ENCODE results near the gene AGL. TPM values are rescaled to one million over a fixed set of nuclear protein-coding genes. Genes with fewer than 3 reads are reported as not detected.
"Not testable (repeated sequence)": the region's sequence is repeated elsewhere in the genome, so short reads cannot be mapped to it uniquely, and the experiment has no call there.

AGL gene
- total and polyA plus RNA-seq, 4 experiments from 2014 or later: 9.0 to 20.5 (median 15.0) TPM

DNA sequence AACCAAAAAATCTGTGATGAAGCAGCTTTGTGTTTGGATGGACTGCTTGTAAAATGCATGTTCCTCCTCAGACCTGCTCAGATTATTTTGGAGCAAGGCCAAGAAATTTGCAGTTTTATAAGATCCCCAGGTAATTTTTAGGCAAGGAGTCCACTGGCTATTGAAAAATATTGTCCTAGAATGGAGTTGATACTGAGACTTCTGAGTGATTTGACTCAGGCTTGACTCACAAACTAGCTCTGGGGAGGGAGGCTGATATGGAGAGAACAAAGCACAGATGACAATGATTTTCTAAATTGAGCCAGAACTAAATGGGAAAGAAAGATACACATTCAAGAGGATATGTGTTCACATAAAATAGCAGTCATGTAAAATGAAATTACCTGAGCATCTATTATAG lies 36.7 kb downstream of the AGL start:
- Histone ChIP-seq H3K9me3 (ENCODE audit: control insufficient read depth in 1 of 2, low read length in 2 of 2) (no peaks in the 10 kb centered on the region), H3K4me3 (ENCODE audit: low read length in 2 of 2) (no peak overlapping the region), H3K27ac (ENCODE audit: low read depth, low read length) (no peak overlapping the region), H3K27me3 (ENCODE audit: insufficient read depth, low read length) (no peaks in the 10 kb centered on the region), H3K4me1 (ENCODE audit: insufficient read depth, low read length) (no peaks in the 10 kb centered on the region), H3K36me3 (ENCODE audit: insufficient read depth, low read length) (peaks cover 17% of the 10 kb centered on the region)
- no peaks in the 10 kb centered on the region for H3K27me3 Mint-ChIP-seq
- POLR2A ChIA-PET (ENCODE audit: partially characterized antibody): interaction anchor here (0.7 kb wide), 2 partner anchors 11 to 170 kb away, joined by 3 to 4 read pairs; no protein-coding TSS in a partner anchor
- H3K36me3 Mint-ChIP-seq: peaks cover 46 to 64% of the 10 kb centered on the region in 2 donors
- no peak for DNase-seq
- H3K9me3 Mint-ChIP-seq: no peaks in the 10 kb centered on the region
- intact Hi-C loops (cut with micrococcal nuclease): no loop called here
- peaks cover 0 to 2% (median 0%) of the 10 kb centered on the region in 4 donors for H3K4me1 Mint-ChIP-seq
- no peak overlapping the region for H3K4me3 Mint-ChIP-seq
- H3K27ac Mint-ChIP-seq: peak overlapping the region in 1 of 7 donors; percentile 31
- CTCF ChIA-PET (ENCODE audit: partially characterized antibody): no interaction called here

DNA sequence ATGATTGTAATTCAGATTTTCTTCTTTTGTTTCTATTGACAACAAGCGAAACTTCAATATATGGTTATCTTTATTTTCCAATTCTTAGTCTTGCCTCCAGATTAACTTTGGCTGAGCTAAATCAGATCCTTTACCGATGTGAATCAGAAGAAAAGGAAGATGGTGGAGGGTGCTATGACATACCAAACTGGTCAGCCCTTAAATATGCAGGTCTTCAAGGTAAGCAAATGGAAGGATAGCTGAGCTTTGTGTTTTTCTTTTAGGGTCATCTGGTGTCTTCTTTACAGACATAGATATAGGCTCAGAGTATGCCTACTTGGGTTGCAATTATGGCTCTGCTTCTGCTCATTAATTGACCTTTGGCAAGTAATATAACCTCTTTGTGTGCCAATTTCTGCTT lies 37.7 kb downstream of the AGL start:
- ChIA-PET POLR2A (ENCODE audit: partially characterized antibody) (no interaction called here), CTCF (ENCODE audit: partially characterized antibody) (no interaction called here)
- Mint-ChIP-seq H3K36me3 (peaks cover 45 to 59% of the 10 kb centered on the region in 2 donors), H3K4me3 (no peak overlapping the region), H3K27me3 (no peaks in the 10 kb centered on the region), H3K9me3 (no peaks in the 10 kb centered on the region), H3K27ac (no peak overlapping the region), H3K4me1 (peaks cover 0 to 2% (median 0%) of the 10 kb centered on the region in 4 donors)
- H3K27me3 ChIP-seq (ENCODE audit: insufficient read depth, low read length): no peaks in the 10 kb centered on the region
- no peaks in the 10 kb centered on the region for H3K9me3 ChIP-seq (ENCODE audit: control insufficient read depth in 1 of 2, low read length in 2 of 2)
- H3K4me3 ChIP-seq (ENCODE audit: low read length in 2 of 2): no peak overlapping the region
- H3K4me1 ChIP-seq (ENCODE audit: insufficient read depth, low read length): no peaks in the 10 kb centered on the region
- no peak for DNase-seq
- H3K36me3 ChIP-seq (ENCODE audit: insufficient read depth, low read length): peaks cover 12% of the 10 kb centered on the region
- no peak overlapping the region for H3K27ac ChIP-seq (ENCODE audit: low read depth, low read length)
- intact Hi-C loops (cut with micrococcal nuclease): no loop called here

DNA sequence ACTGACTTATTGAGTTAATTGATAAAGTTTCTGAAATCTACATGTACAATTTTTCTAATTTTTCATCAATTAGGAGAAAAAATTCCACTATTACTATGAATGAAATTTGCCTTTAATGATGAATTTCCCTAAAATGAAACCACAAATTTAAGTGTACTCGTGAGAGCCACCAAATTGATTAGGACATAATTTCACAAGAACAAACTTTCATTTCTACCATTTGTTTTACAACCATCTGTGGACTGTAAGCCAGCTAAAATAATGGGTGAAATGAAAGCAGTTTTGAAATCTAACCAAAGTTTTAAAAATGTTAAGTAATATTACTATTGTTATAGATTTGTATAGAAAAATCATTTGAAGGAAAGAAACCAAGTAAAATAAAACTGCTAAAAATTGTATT lies 41.8 kb downstream of the AGL start:
- no peaks in the 10 kb centered on the region for H3K27me3 ChIP-seq (ENCODE audit: insufficient read depth, low read length)
- intact Hi-C loops (cut with micrococcal nuclease): no loop called here
- H3K9me3 ChIP-seq (ENCODE audit: control insufficient read depth in 1 of 2, low read length in 2 of 2): no peaks in the 10 kb centered on the region
- Mint-ChIP-seq H3K4me1 (no peaks in the 10 kb centered on the region), H3K4me3 (no peak overlapping the region), H3K27ac (no peak overlapping the region), H3K36me3 (peaks cover 33 to 59% of the 10 kb centered on the region in 2 donors), H3K9me3 (no peaks in the 10 kb centered on the region), H3K27me3 (no peaks in the 10 kb centered on the region)
- H3K27ac ChIP-seq (ENCODE audit: low read depth, low read length): no peak overlapping the region
- no peak overlapping the region for H3K4me3 ChIP-seq (ENCODE audit: low read length in 2 of 2)
- no peaks in the 10 kb centered on the region for H3K4me1 ChIP-seq (ENCODE audit: insufficient read depth, low read length)
- ChIA-PET POLR2A (ENCODE audit: partially characterized antibody) (no interaction called here), CTCF (ENCODE audit: partially characterized antibody) (no interaction called here)
- DNase-seq: no peak
- peaks cover 4% of the 10 kb centered on the region for H3K36me3 ChIP-seq (ENCODE audit: insufficient read depth, low read length)

DNA sequence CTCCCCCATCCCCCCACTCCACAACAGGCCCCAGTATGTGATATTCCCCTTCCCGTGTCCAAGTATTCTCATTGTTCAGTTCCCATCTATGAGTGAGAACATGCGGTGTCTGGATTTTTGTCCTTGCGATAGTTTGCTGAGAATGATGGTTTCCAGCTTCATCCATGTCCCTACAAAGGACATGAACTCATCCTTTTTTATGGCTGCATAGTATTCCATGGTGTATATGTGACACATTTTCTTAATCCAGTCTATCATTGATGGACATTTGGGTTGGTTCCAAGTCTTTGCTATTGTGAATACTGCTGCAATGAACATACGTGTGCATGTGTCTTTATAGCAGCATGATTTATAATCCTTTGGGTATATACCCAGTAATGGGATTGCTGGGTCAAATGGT lies 53.1 kb downstream of the AGL start:
- H3K27me3 ChIP-seq (ENCODE audit: insufficient read depth, low read length); H3K36me3 ChIP-seq (ENCODE audit: insufficient read depth, low read length); H3K4me3 ChIP-seq (ENCODE audit: low read length in 2 of 2); H3K4me1 Mint-ChIP-seq; H3K4me3 Mint-ChIP-seq; CTCF ChIA-PET (ENCODE audit: partially characterized antibody); H3K27ac Mint-ChIP-seq; H3K4me1 ChIP-seq (ENCODE audit: insufficient read depth, low read length); POLR2A ChIA-PET (ENCODE audit: partially characterized antibody); intact Hi-C loops (cut with micrococcal nuclease); H3K27me3 Mint-ChIP-seq; DNase-seq; H3K27ac ChIP-seq (ENCODE audit: low read depth, low read length); H3K9me3 ChIP-seq (ENCODE audit: control insufficient read depth in 1 of 2, low read length in 2 of 2): not testable (repeated sequence)
- peaks cover 64 to 68% of the 10 kb centered on the region in 2 donors for H3K36me3 Mint-ChIP-seq
- H3K9me3 Mint-ChIP-seq: peaks cover 0 to 18% (median 4%) of the 10 kb centered on the region in 8 donors

DNA sequence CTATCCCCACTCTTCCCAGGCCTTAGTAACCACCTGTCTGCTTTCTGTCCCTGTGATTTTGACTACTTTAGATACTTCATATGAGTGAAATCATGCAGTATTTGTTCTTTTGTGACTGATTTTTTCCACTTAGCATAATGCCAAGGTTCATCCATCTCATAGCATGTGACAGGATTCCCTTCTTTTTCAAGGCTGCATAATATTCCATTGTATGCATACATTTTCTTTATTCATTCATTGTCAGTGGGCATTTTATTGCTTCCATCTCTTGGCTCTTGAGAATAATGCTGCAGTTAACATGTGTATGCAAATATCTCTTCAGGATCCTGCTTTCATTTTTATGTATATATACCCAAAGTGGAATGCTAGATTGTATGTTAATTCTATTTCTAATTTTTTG lies 56.4 kb downstream of the AGL start:
- H3K27me3 ChIP-seq (ENCODE audit: insufficient read depth, low read length): no peaks in the 10 kb centered on the region
- peaks cover 5% of the 10 kb centered on the region for H3K36me3 ChIP-seq (ENCODE audit: insufficient read depth, low read length)
- no peak overlapping the region for H3K27ac ChIP-seq (ENCODE audit: low read depth, low read length)
- ChIA-PET POLR2A (ENCODE audit: partially characterized antibody) (no interaction called here), CTCF (ENCODE audit: partially characterized antibody) (no interaction called here)
- Mint-ChIP-seq H3K9me3 (peaks cover 0 to 18% (median 4%) of the 10 kb centered on the region in 8 donors), H3K27ac (no peak overlapping the region), H3K36me3 (peaks cover 64 to 71% of the 10 kb centered on the region in 2 donors), H3K4me3 (no peak overlapping the region), H3K4me1 (no peaks in the 10 kb centered on the region), H3K27me3 (no peaks in the 10 kb centered on the region)
- no peak for DNase-seq
- H3K4me3 ChIP-seq (ENCODE audit: low read length in 2 of 2): no peak overlapping the region
- H3K4me1 ChIP-seq (ENCODE audit: insufficient read depth, low read length): no peaks in the 10 kb centered on the region
- intact Hi-C loops (cut with micrococcal nuclease): no loop called here
- H3K9me3 ChIP-seq (ENCODE audit: control insufficient read depth in 1 of 2, low read length in 2 of 2): peaks cover 0 to 4% of the 10 kb centered on the region in 2 donors

DNA sequence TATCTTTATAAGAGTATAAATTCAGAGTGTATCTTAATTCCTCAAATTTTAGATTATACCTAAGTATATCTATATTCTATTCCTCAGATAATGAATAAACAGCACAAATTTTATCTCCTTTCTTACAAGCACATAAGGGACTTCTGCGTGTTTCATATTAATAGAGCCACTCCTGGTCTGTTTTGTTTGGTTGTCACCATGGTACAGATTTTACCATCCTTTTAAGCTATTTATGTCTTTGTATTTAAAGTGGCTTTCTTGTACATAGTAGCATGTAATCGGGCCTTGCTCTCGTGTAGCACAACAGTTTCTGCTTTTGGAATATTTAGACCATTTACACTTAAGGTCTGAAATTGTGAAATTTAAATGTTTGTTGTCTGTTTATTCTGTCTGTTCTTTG lies 67.1 kb downstream of the AGL start:
- Mint-ChIP-seq H3K27me3 (no peaks in the 10 kb centered on the region), H3K9me3 (no peaks in the 10 kb centered on the region), H3K36me3 (peaks cover 53 to 59% of the 10 kb centered on the region in 2 donors), H3K4me3 (no peak overlapping the region), H3K4me1 (no peaks in the 10 kb centered on the region), H3K27ac (peak overlapping the region in 1 of 7 donors; percentile 70)
- ChIA-PET POLR2A (ENCODE audit: partially characterized antibody) (no interaction called here), CTCF (ENCODE audit: partially characterized antibody) (no interaction called here)
- no peaks in the 10 kb centered on the region for H3K27me3 ChIP-seq (ENCODE audit: insufficient read depth, low read length)
- H3K4me1 ChIP-seq (ENCODE audit: insufficient read depth, low read length): no peaks in the 10 kb centered on the region
- H3K9me3 ChIP-seq (ENCODE audit: control insufficient read depth in 1 of 2, low read length in 2 of 2): no peaks in the 10 kb centered on the region
- H3K4me3 ChIP-seq (ENCODE audit: low read length in 2 of 2): no peak overlapping the region
- DNase-seq: no peak
- intact Hi-C loops (cut with micrococcal nuclease): no loop called here
- no peak overlapping the region for H3K27ac ChIP-seq (ENCODE audit: low read depth, low read length)
- H3K36me3 ChIP-seq (ENCODE audit: insufficient read depth, low read length): no peaks in the 10 kb centered on the region

GRCh38 chr1:99919220-99919619 lies 69.1 kb downstream of the AGL start:
- no peaks in the 10 kb centered on the region for H3K4me1 Mint-ChIP-seq
- H3K4me3 Mint-ChIP-seq: peak overlapping the region in 1 of 8 donors; percentile 27
- H3K4me1 ChIP-seq (ENCODE audit: insufficient read depth, low read length): no peaks in the 10 kb centered on the region
- no peaks in the 10 kb centered on the region for H3K27me3 Mint-ChIP-seq
- H3K27ac ChIP-seq (ENCODE audit: low read depth, low read length): no peak overlapping the region
- intact Hi-C loops (cut with micrococcal nuclease): no loop called here
- no peaks in the 10 kb centered on the region for H3K36me3 ChIP-seq (ENCODE audit: insufficient read depth, low read length)
- POLR2A ChIA-PET (ENCODE audit: partially characterized antibody): no interaction called here
- CTCF ChIA-PET (ENCODE audit: partially characterized antibody): no interaction called here
- H3K27me3 ChIP-seq (ENCODE audit: insufficient read depth, low read length): no peaks in the 10 kb centered on the region
- no peaks in the 10 kb centered on the region for H3K9me3 ChIP-seq (ENCODE audit: control insufficient read depth in 1 of 2, low read length in 2 of 2)
- no peak overlapping the region for H3K4me3 ChIP-seq (ENCODE audit: low read length in 2 of 2)
- peaks cover 44 to 56% of the 10 kb centered on the region in 2 donors for H3K36me3 Mint-ChIP-seq
- peak overlapping the region in 1 of 7 donors; percentile 16 for H3K27ac Mint-ChIP-seq
- no peak for DNase-seq
- H3K9me3 Mint-ChIP-seq: no peaks in the 10 kb centered on the region

GRCh38 chr1:99934801-99935200 lies 84.6 kb downstream of the AGL start:
- H3K36me3 Mint-ChIP-seq: no peaks in the 10 kb centered on the region
- H3K4me3 Mint-ChIP-seq: no peak overlapping the region
- H3K27ac Mint-ChIP-seq: no peak overlapping the region
- H3K4me1 Mint-ChIP-seq: no peaks in the 10 kb centered on the region
- intact Hi-C loops (cut with micrococcal nuclease): no loop called here
- peaks cover 0 to 3% (median 0%) of the 10 kb centered on the region in 8 donors for H3K9me3 Mint-ChIP-seq
- ChIA-PET POLR2A (ENCODE audit: partially characterized antibody) (no interaction called here), CTCF (ENCODE audit: partially characterized antibody) (no interaction called here)
- peaks cover 3 to 4% of the 10 kb centered on the region in 2 donors for H3K27me3 Mint-ChIP-seq
- Histone ChIP-seq H3K9me3 (ENCODE audit: control insufficient read depth in 1 of 2, low read length in 2 of 2) (no peaks in the 10 kb centered on the region), H3K36me3 (ENCODE audit: insufficient read depth, low read length) (no peaks in the 10 kb centered on the region), H3K27me3 (ENCODE audit: insufficient read depth, low read length) (no peaks in the 10 kb centered on the region), H3K27ac (ENCODE audit: low read depth, low read length) (no peak overlapping the region), H3K4me1 (ENCODE audit: insufficient read depth, low read length) (no peaks in the 10 kb centered on the region), H3K4me3 (ENCODE audit: low read length in 2 of 2) (no peak overlapping the region)
- DNase-seq: no peak
